ENCODE measurements around the gene NOP16. TPM values are rescaled to one million over a fixed set of nuclear protein-coding genes. Genes with fewer than 3 reads are reported as not detected.

Gene NOP16
- polyA plus RNA-seq, 1 donor: 27.6 TPM

DNA sequence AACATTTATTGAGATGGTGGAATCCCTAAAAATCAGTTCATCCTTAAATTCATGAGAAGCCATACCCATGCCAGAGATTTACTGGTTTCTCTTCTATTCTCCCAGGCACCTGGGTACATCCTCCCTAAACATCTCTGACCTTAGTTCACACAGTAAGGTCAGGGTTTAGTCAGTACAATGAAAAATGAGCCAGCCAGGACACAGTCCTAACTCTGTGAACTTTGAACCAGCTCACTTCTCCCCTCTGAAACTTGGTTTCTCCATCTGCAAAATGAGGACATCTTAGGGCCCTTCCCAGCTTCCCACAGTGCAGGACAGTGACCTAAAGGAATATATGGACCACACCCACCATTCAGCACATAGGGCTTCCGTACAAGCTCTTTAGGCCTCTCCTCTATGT lies 1.9 kb downstream of the NOP16 start:
- Histone ChIP-seq H3K27ac (ENCODE audit: low read length) (no peak overlapping the region), H3K27me3 (ENCODE audit: control insufficient read depth, insufficient read depth, low read length) (no peaks in the 10 kb centered on the region), H3K4me3 (ENCODE audit: low read length) (no peak overlapping the region), H3K36me3 (ENCODE audit: control insufficient read depth, insufficient read depth, low read length) (peaks cover 59% of the 10 kb centered on the region), H3K4me1 (ENCODE audit: control insufficient read depth, insufficient read depth, low read length) (peaks cover 5% of the 10 kb centered on the region), H3K9me3 (ENCODE audit: control insufficient read depth, low read depth, low read length) (no peaks in the 10 kb centered on the region)
- no CpG with 5 or more reads among the region's 1 CpG for WGBS (ENCODE audit: insufficient coverage, low lambda C conversion rate)
- DNase-seq: no peak

DNA sequence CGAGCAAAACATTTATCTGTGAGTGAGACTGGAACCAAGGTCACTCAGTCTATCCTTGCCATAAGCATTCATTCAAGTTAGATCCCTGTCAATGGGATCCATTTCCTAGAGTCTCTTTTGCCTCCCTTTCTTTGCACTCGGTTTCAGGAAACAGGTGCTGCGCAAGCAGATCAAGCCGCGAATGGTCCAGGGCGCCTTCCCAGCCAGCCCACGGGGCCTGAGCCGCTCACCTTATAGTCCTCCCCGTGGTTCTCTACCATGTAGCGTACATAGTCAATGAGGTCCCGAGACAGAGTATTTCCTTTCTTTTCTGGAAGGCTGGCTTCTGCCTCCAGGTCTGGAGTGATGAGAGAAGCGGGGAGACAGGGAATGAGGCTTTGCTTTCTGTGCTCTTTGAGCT lies 3.4 kb downstream of the NOP16 start:
- Histone ChIP-seq H3K27me3 (ENCODE audit: control insufficient read depth, insufficient read depth, low read length) (no peaks in the 10 kb centered on the region), H3K9me3 (ENCODE audit: control insufficient read depth, low read depth, low read length) (no peaks in the 10 kb centered on the region), H3K27ac (ENCODE audit: low read length) (no peak overlapping the region), H3K4me3 (ENCODE audit: low read length) (no peak overlapping the region), H3K4me1 (ENCODE audit: control insufficient read depth, insufficient read depth, low read length) (peaks cover 5% of the 10 kb centered on the region), H3K36me3 (ENCODE audit: control insufficient read depth, insufficient read depth, low read length) (peaks cover 53% of the 10 kb centered on the region)
- no CpG with 5 or more reads among the region's 12 CpGs for WGBS (ENCODE audit: insufficient coverage, low lambda C conversion rate)
- DNase-seq: no peak

DNA sequence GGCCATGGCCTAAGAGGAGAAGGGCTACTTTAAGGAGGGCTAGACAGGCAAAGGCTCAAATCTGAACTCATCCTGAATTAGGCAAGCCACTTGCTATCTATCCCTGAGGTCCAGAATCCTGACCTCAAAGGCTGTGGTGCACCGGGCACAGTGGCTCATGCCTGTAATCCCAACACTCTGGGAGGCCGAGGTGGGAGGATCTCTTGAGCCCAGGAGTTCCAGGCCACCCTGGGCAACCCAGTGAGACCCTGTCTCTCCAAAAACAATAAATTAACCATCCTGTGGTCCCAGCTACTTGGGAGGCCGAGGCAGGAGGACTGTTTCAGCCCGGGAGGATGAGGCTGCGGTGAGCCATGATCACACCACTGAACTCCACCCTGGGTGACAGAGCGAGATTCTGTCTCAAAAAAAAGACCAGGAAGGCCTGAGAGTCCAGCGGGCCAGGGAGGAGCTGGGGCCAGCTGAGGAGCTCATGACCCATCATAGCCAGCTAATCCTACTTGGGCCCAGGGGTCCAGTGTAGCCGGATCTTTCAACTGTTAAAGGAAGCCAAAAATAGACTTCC lies 4.0 kb downstream of the NOP16 start:
- peaks cover 53% of the 10 kb centered on the region for H3K36me3 ChIP-seq (ENCODE audit: control insufficient read depth, insufficient read depth, low read length)

DNA sequence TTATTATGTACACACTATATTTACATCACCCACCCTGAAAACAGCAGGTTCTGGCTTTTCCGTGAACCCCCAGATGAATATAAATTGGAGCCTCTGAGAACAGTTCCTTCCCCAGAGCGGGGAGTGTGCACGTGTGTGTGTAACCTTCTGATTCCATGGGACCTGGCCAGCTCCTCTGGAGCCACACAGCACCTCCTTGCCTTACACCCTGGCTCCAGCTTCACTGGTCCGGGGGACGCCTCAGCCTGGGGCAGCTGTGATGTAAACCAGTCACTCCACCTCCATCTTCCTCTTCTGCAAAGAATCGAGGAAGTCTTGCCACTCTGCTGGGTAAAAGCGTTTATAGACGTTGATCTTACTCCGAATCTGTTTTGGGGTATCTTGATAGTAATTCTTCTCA lies 4.4 kb downstream of the NOP16 start:
- no peaks in the 10 kb centered on the region for H3K9me3 ChIP-seq (ENCODE audit: control insufficient read depth, low read depth, low read length)
- peaks cover 53% of the 10 kb centered on the region for H3K36me3 ChIP-seq (ENCODE audit: control insufficient read depth, insufficient read depth, low read length)
- DNase-seq: no peak
- no peak overlapping the region for H3K4me3 ChIP-seq (ENCODE audit: low read length)
- H3K27me3 ChIP-seq (ENCODE audit: control insufficient read depth, insufficient read depth, low read length): no peaks in the 10 kb centered on the region
- no peaks in the 10 kb centered on the region for H3K4me1 ChIP-seq (ENCODE audit: control insufficient read depth, insufficient read depth, low read length)
- no peak overlapping the region for H3K27ac ChIP-seq (ENCODE audit: low read length)
- WGBS (ENCODE audit: insufficient coverage, low lambda C conversion rate): no CpG with 5 or more reads among the region's 9 CpGs

More for the DNA sequence above, 4.0 kb downstream of the NOP16 start:
- no peaks in the 10 kb centered on the region for H3K9me3 ChIP-seq (ENCODE audit: control insufficient read depth, low read depth, low read length)
- WGBS (ENCODE audit: insufficient coverage, low lambda C conversion rate): no CpG with 5 or more reads among the region's 8 CpGs
- no peaks in the 10 kb centered on the region for H3K27me3 ChIP-seq (ENCODE audit: control insufficient read depth, insufficient read depth, low read length)
- H3K27ac ChIP-seq (ENCODE audit: low read length): no peak overlapping the region
- peaks cover 1% of the 10 kb centered on the region for H3K4me1 ChIP-seq (ENCODE audit: control insufficient read depth, insufficient read depth, low read length)
- no peak overlapping the region for H3K4me3 ChIP-seq (ENCODE audit: low read length)
- no peak for DNase-seq

DNA sequence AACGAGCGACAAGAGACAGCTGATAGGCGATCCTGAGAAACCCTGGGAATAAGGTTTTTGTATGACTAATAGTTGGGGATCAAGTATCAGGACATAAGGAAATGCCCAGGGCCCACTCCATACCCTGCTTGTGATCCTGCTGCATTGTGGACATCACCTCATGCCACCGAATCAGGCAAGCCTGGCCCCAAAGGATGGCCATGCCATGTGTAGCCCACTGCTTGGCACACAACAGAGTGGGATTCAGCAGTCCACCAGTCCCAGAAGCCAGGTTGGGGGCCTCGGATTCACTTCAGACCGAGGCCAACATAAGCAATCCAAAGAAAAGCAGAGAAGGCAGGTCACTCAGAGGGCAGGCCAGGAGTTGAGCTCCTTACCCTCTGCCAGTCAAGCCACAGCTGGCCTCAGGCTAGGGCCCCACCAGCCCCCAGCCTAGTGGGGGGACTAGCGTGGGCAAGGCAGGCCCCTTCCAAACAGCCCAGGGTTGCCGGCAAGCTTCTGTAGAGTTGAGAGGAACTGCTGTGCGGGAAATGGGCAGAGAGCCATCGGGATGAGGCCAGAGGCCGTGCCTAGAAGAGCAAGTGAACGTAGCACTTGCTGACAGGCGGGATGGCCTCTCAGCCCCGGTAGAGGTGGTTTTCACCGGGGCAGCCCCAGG lies 5.0 kb downstream of the NOP16 start:
- Histone ChIP-seq H3K27me3 (ENCODE audit: control insufficient read depth, insufficient read depth, low read length) (no peaks in the 10 kb centered on the region), H3K4me1 (ENCODE audit: control insufficient read depth, insufficient read depth, low read length) (no peaks in the 10 kb centered on the region), H3K27ac (ENCODE audit: low read length) (no peak overlapping the region), H3K9me3 (ENCODE audit: control insufficient read depth, low read depth, low read length) (no peaks in the 10 kb centered on the region), H3K36me3 (ENCODE audit: control insufficient read depth, insufficient read depth, low read length) (peaks cover 53% of the 10 kb centered on the region), H3K4me3 (ENCODE audit: low read length) (no peak overlapping the region)
- 80% methylated on average over 1 of the region's 15 CpGs for WGBS (ENCODE audit: insufficient coverage, low lambda C conversion rate)
- DNase-seq: no peak

DNA sequence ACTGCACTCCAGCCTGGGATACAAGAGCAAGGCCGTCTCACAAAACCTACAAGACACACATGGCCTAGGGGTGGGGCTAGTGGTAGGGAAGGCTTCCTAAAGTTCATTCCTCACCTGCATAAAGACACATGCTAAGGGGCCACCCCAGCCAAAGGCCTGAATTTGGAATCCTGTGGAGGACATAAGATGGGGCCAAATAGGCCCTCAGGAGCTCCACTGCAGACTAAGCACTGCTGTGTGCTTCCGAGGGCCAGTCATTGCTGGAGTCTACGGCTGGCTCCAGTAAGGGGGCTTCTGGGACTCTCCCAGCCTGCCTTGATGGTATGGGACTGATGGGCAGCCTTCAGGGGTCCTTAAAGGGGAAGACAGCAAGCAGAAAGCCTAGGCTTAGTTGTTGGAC lies 5.7 kb downstream of the NOP16 start:
- no CpG with 5 or more reads among the region's 3 CpGs for WGBS (ENCODE audit: insufficient coverage, low lambda C conversion rate)
- H3K9me3 ChIP-seq (ENCODE audit: control insufficient read depth, low read depth, low read length): no peaks in the 10 kb centered on the region
- H3K27me3 ChIP-seq (ENCODE audit: control insufficient read depth, insufficient read depth, low read length): no peaks in the 10 kb centered on the region
- H3K27ac ChIP-seq (ENCODE audit: low read length): no peak overlapping the region
- DNase-seq: no peak
- no peak overlapping the region for H3K4me3 ChIP-seq (ENCODE audit: low read length)
- peaks cover 53% of the 10 kb centered on the region for H3K36me3 ChIP-seq (ENCODE audit: control insufficient read depth, insufficient read depth, low read length)
- no peaks in the 10 kb centered on the region for H3K4me1 ChIP-seq (ENCODE audit: control insufficient read depth, insufficient read depth, low read length)

DNA sequence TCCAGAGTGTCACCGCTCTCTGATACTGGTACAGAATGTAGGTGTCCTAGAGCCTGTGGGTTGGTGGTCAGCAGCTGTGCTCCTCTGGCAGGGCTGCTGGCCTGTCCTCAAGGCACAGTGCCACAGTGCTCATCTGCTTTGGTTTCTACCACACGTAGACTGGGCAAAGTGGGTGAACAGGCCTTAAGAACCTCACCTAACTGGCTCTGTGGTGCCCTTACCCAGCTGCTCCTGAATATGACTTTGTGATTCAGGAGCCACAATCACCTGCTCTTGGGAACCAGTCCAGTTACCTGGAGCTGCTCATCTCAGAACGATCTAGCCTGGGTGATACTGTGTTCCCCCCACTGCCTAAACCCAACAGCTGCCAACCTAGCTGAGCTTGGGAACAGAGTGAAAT lies 6.4 kb downstream of the NOP16 start:
- H3K36me3 ChIP-seq (ENCODE audit: control insufficient read depth, insufficient read depth, low read length): peaks cover 53% of the 10 kb centered on the region
- no peaks in the 10 kb centered on the region for H3K27me3 ChIP-seq (ENCODE audit: control insufficient read depth, insufficient read depth, low read length)
- no peaks in the 10 kb centered on the region for H3K9me3 ChIP-seq (ENCODE audit: control insufficient read depth, low read depth, low read length)
- no peak for DNase-seq
- H3K27ac ChIP-seq (ENCODE audit: low read length): no peak overlapping the region
- no peak overlapping the region for H3K4me3 ChIP-seq (ENCODE audit: low read length)
- no peaks in the 10 kb centered on the region for H3K4me1 ChIP-seq (ENCODE audit: control insufficient read depth, insufficient read depth, low read length)
- no CpG with 5 or more reads among the region's 3 CpGs for WGBS (ENCODE audit: insufficient coverage, low lambda C conversion rate)

DNA sequence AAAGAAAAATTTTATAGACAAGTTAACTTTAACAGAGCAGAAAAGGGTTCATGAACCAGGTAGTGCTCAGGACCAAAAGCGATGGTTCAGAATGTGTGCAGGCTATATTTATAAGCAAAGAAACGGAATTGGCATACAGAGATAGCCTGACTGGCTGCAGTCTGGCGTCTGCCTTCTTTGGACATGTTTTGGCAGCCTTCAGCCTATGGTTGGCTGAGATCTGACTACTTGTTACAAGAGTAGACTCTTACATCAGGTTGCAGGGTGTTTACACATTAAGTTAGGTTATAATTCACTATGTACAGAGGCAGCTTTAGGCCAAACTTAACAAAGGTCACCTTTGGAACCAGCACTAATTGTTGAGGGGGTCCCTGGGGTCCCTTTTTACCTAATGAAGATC lies 7.0 kb downstream of the NOP16 start:
- H3K4me3 ChIP-seq (ENCODE audit: low read length): no peak overlapping the region
- H3K9me3 ChIP-seq (ENCODE audit: control insufficient read depth, low read depth, low read length): no peaks in the 10 kb centered on the region
- H3K36me3 ChIP-seq (ENCODE audit: control insufficient read depth, insufficient read depth, low read length): peaks cover 48% of the 10 kb centered on the region
- H3K27me3 ChIP-seq (ENCODE audit: control insufficient read depth, insufficient read depth, low read length): no peaks in the 10 kb centered on the region
- H3K4me1 ChIP-seq (ENCODE audit: control insufficient read depth, insufficient read depth, low read length): no peaks in the 10 kb centered on the region
- DNase-seq: no peak
- H3K27ac ChIP-seq (ENCODE audit: low read length): no peak overlapping the region
- WGBS (ENCODE audit: insufficient coverage, low lambda C conversion rate): no CpG with 5 or more reads among the region's 3 CpGs

DNA sequence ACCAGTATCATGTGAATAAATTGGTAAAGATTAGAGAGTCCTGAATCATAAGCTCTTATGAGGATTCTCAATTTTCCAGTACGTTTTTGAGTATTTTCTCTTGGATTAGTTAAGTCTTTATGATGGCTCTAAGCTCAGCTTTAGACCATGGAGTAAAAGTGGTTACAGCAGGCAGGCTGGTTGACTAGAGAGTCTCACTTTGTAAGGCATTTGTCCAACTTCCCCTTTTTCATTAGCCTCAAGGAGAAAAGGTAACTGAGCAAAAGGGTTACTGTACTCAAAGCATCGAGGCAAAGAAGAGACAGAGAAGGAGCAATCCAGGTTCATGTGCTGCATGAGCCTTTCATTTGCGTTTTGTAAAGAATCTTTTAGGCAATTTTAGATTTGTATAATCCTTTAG lies 8.5 kb downstream of the NOP16 start:
- Histone ChIP-seq H3K4me3 (ENCODE audit: low read length) (no peak overlapping the region), H3K36me3 (ENCODE audit: control insufficient read depth, insufficient read depth, low read length) (peaks cover 38% of the 10 kb centered on the region), H3K27ac (ENCODE audit: low read length) (no peak overlapping the region), H3K4me1 (ENCODE audit: control insufficient read depth, insufficient read depth, low read length) (no peaks in the 10 kb centered on the region), H3K9me3 (ENCODE audit: control insufficient read depth, low read depth, low read length) (no peaks in the 10 kb centered on the region), H3K27me3 (ENCODE audit: control insufficient read depth, insufficient read depth, low read length) (no peaks in the 10 kb centered on the region)
- no peak for DNase-seq
- WGBS (ENCODE audit: insufficient coverage, low lambda C conversion rate): 100% methylated on average over 2 of the region's 3 CpGs

DNA sequence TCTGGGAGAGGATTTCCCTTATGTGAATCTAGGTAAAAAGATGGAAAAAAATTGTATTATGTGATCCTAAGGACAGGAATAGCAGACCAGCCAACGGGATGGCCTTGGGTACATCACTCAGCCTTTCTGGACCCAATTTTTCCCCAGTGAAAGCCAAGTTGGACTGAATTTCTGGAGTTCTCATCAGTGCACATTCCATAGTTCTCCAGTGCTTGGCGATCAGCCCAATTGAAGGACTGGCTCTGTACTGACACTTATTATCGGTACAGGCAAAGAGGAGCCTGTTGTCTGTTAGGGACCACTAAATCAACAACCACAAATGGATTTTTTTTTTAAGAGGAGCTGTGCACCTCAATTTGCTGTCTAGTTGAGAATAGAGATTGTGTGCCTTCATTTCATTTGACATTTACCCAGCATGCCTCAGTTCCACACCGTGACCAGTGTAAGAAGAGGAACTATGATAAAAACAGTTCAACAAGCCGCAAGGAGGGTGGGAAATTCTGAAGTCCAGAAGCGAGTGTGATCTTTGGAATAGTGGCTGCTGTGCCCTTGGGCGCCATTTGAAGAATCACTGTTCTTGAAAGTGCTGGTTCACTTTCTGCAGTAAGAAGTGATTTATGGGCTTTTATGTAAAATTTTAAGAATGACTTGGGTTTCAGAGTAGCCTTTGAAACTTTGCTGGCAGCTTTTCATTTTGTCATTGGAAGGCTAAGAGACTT lies 15.1 kb downstream of the NOP16 start:
- H3K4me1 ChIP-seq (ENCODE audit: control insufficient read depth, insufficient read depth, low read length): no peaks in the 10 kb centered on the region
- peaks cover 3% of the 10 kb centered on the region for H3K36me3 ChIP-seq (ENCODE audit: control insufficient read depth, insufficient read depth, low read length)
- no peak overlapping the region for H3K27ac ChIP-seq (ENCODE audit: low read length)
- H3K9me3 ChIP-seq (ENCODE audit: control insufficient read depth, low read depth, low read length): no peaks in the 10 kb centered on the region
- WGBS (ENCODE audit: insufficient coverage, low lambda C conversion rate): no CpG with 5 or more reads among the region's 7 CpGs
- peak in 1 of 2 donors; percentile 36 for DNase-seq
- H3K4me3 ChIP-seq (ENCODE audit: low read length): no peak overlapping the region
- H3K27me3 ChIP-seq (ENCODE audit: control insufficient read depth, insufficient read depth, low read length): peaks cover under 1% of the 10 kb centered on the region

All from large intestine (tissue), 3 donors.